LNCaP clone FGC (cell line): ENCODE measurements around the gene PRSS56.

Experiments used
- DNase-seq: peaks from one replicate; pipeline ENCODE4 v3.0.0-alpha.2; 2011; ENCODE audit warnings: low read depth
- H3K4me3 ChIP-seq: 2 replicates; pipeline ENCODE4 v1.5.1; 2011; ENCODE audit warnings: mild to moderate bottlenecking, low read depth, low read length, control low read depth
- CTCF ChIP-seq: IDR thresholded peaks from 2 replicates; pipeline ENCODE4 v1.5.1; 2012; ENCODE audit warnings: mild to moderate bottlenecking; ENCODE audit not compliant: control insufficient read depth, insufficient read depth; ENCODE audit errors: extremely low read depth

The PRSS56 gene

GRCh38 chr2:232519581-232520438, at the start of gene PRSS56:
PRSS56 (plus strand) TSS chr2:232520388; CDS start chr2:232520599, 211 bp downstream.
- no peak within 1 kb of the TSS for H3K4me3 ChIP-seq
- DNase-seq, result no peak
- TF ChIP-seq CTCF, result no peak

- TF ChIP-seq CTCF, result no peak
- no peak overlapping the region for H3K4me3 ChIP-seq
- peak; percentile 0 for DNase-seq
Measured at GRCh38 chr2:232473467-232473890, 46.7 kb upstream of the PRSS56 start.

DNA sequence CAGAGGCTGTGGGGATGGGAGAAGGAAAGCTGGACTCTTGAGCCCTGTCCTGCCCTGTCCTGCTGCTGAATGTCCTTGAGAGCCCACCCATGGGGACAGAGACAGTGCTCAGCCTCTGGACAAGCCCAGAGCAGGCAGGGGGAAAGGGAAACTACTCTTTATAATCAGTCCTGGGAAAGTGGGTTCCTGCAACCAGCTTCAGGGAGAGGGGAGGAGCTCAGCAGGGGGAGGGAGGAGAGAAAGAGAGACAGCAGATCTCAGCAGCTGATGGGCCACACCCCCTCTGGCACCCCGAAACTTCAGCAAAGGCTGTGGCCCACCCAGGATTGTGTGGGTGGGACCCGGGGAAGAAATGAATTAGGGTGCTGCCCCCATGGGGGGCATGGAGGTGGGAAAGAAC, 44.1 kb upstream of the PRSS56 start:
- no peak for TF ChIP-seq CTCF

GRCh38 chr2:232476791-232477190, 43.4 kb upstream of the PRSS56 start:
- TF ChIP-seq CTCF, result no peak
- H3K4me3 ChIP-seq, result no peak overlapping the region
- DNase-seq, result no peak

More for the DNA sequence above, 44.1 kb upstream of the PRSS56 start:
- no peak for DNase-seq
- no peak overlapping the region for H3K4me3 ChIP-seq

DNA sequence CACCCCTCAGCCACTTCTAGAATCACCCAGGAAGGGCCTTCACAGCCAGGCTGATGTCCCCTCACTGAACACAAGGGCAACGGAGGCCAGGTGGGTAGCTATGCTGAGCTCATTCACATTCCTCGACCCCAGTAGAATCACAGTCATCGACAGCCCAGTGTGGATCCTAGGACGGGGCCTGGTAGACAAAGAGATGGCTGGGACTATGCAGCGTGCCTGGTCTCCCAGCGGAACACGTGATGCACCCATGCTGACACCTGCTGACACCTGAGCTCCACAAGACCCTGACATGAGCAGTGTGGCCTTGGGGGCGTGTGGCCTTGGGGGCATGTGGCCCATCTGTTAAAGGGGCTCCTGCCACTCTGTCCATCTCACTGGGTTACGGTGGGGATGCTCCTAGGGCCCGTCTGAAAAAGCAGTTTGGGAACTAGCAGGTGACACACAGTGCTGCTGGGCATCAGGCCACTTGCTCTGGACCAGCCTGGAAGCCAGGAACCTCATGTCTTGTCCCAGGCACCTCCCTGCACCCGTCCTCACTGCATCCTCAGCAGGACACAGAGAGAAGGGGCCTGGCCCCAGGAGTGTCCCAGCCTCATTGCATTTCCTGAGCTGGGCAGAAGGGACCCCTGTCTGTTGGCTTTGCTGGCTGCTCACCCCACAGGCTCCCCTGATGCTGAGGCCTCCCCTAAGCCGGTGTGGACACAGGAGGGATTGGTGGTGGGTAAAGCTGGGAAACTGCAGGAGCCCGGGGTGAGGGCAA, 42.3 kb upstream of the PRSS56 start:
- no peak for DNase-seq
- TF ChIP-seq CTCF, result no peak

GRCh38 chr2:232478571-232479340, 41.4 kb upstream of the PRSS56 start:
- no peak for TF ChIP-seq CTCF
- DNase-seq, result no peak
- no peak overlapping the region for H3K4me3 ChIP-seq

More for the DNA sequence above, 42.3 kb upstream of the PRSS56 start:
- H3K4me3 ChIP-seq, result no peak overlapping the region
